T-helper 1 cell (primary cell): ENCODE results near the gene SPATA13.

Experiments used
- DNase-seq, 5 donors: peaks; one replicate each; pipeline ENCODE4 v3.0.0-alpha.2; 2012 to 2020

Gene SPATA13

GRCh38 chr13:24142453-24142852 lies 18.1 kb upstream of the SPATA13 start:
- DNase-seq: no peak

GRCh38 chr13:24142886-24143285 lies 17.6 kb upstream of the SPATA13 start:
- no peak for DNase-seq

GRCh38 chr13:24145240-24145639 lies 15.3 kb upstream of the SPATA13 start:
- DNase-seq: no peak

GRCh38 chr13:24145674-24146073 lies 14.8 kb upstream of the SPATA13 start:
- no peak for DNase-seq

- DNase-seq: no peak
Observed at GRCh38 chr13:24146961-24147569, 13.5 kb upstream of the SPATA13 start.

- no peak for DNase-seq
Observed at GRCh38 chr13:24147570-24147963, 13.0 kb upstream of the SPATA13 start.

GRCh38 chr13:24148414-24149235 lies 11.9 kb upstream of the SPATA13 start:
- no peak for DNase-seq

GRCh38 chr13:24149246-24150032 lies 11.1 kb upstream of the SPATA13 start:
- DNase-seq: no peak

GRCh38 chr13:24150572-24150971 lies 9.9 kb upstream of the SPATA13 start:
- DNase-seq: no peak

- no peak for DNase-seq
Observed at GRCh38 chr13:24151864-24152263, 8.7 kb upstream of the SPATA13 start.

- DNase-seq: no peak
Observed at GRCh38 chr13:24152292-24153214, 8.0 kb upstream of the SPATA13 start.

GRCh38 chr13:24153347-24153746 lies 7.2 kb upstream of the SPATA13 start:
- no peak for DNase-seq

GRCh38 chr13:24153979-24154701 lies 6.4 kb upstream of the SPATA13 start:
- DNase-seq: no peak

- DNase-seq: no peak
Observed at GRCh38 chr13:24159357-24159756, 1.2 kb upstream of the SPATA13 start.

- DNase-seq: peak; percentile 16 to 45 (median 21)
Observed at GRCh38 chr13:24161010-24161775, 673 bp downstream of the SPATA13 start.

- no peak for DNase-seq
Observed at GRCh38 chr13:24161980-24162525, 1.5 kb downstream of the SPATA13 start.

GRCh38 chr13:24162604-24163003 lies 2.1 kb downstream of the SPATA13 start:
- DNase-seq: no peak

- no peak for DNase-seq
Observed at GRCh38 chr13:24165746-24166145, 5.2 kb downstream of the SPATA13 start.

- DNase-seq: no peak
Observed at GRCh38 chr13:24166561-24166960, 6.0 kb downstream of the SPATA13 start.

- DNase-seq: no peak
Observed at GRCh38 chr13:24167666-24168391, 7.3 kb downstream of the SPATA13 start.
